Right ventricle myocardium inferior (tissue), 1 donor: Measurements from ENCODE around the gene SORCS3. TPM values are rescaled to one million over a fixed set of nuclear protein-coding genes. Genes with fewer than 3 reads are reported as not detected.

Experiments
- ATAC-seq: fragments of 200-7000 bp; cut with Tn5 transposase; one replicate; pipeline ENCODE4 v1.9.1; 2020; ENCODE audit warnings: mild to moderate bottlenecking, moderate library complexity
- DNase-seq: peaks from one replicate; pipeline ENCODE4 v3.0.0; 2021; ENCODE audit errors: missing footprints
- intact Hi-C: fragments of 100-400 bp; cut with DNase I; formaldehyde crosslinking; loops from one replicate; pipeline ENCODE4 v1.11.0; 2022
- total RNA-seq: library from RNA; stranded (reverse); fragmentation: NEBNext Ultra II Directional; extraction: Animal tissue kit (Norgen Biotek cat#: 25700); gene quantifications from one replicate; pipeline ENCODE4 v1.2.1, GENCODE V29; 2021
- donor health status: DM: no; HTN: yes; CAD: no; lungs with severe emphysema.

Gene SORCS3
- total RNA-seq, 1 donor from 2014 or later: 0.08 TPM

DNA sequence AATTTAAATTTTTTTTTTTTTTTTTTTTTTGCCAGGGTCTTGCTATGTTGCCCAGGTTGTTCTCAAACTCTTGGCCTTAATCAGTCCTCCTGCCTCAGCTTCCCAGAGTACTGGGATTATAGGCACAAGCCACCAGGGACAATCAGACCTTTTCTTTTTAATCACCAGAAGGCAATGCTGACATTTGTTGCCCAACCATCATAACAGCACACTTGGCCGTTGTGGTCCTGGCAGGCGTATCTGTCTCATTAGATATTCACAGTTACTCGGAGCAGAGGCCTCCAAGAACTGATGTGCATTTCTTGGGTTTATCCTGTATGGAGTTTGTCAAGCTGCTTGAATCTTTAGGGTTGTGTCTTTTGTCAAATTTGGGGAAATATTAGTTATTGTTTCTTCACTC is 100.0 kb downstream of the SORCS3 start:
- ATAC-seq (peak; percentile 42), DNase-seq (peak; percentile 59)
- intact Hi-C loops: no loop called here

- DNase-seq (no peak), ATAC-seq (no peak)
- intact Hi-C loops: no loop called here
These were observed 103.0 kb downstream of the SORCS3 start for GRCh38 chr10:104744052-104744451.

DNA sequence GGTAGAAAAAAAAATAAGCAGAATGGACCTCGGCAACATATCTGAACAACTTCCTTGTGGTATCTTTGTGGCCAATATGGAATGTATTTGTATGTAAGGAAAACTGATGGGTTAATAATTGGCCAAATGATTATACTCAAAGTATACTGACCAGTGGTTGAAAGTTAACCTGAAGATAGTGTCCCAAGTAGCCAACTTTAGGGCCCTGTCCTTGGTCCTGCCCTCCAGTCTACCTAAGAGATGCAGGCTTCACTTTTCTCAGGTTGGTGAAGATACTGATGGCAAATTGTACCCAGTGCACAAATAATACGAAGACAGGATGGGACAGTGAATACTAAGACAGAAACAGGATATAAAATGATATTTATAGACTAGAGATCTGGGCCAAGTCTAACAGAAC is 109.2 kb downstream of the SORCS3 start:
- DNase-seq (no peak), ATAC-seq (peak; percentile 20)
- intact Hi-C loops: no loop called here

DNA sequence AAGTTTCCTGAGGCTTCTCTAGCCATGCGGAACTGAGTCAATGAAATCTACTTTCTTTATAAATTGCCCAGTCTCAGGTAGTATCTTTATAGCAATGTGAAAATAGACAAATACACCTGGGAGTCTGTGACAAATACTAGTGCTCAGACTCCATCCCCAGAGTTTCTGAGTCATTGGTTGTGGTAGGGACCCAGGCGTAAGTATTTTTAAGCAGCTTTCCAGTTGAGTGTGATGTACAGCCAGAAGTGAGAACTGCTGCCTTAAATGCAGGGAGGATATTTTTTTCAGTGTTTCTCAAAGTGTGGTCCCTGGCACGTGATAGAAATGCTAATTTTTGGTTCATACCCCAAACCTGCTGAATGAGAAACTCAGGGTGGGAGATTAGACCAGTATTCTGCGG is 121.7 kb downstream of the SORCS3 start:
- intact Hi-C loops: no loop called here
- DNase-seq (no peak), ATAC-seq (no peak)

DNA sequence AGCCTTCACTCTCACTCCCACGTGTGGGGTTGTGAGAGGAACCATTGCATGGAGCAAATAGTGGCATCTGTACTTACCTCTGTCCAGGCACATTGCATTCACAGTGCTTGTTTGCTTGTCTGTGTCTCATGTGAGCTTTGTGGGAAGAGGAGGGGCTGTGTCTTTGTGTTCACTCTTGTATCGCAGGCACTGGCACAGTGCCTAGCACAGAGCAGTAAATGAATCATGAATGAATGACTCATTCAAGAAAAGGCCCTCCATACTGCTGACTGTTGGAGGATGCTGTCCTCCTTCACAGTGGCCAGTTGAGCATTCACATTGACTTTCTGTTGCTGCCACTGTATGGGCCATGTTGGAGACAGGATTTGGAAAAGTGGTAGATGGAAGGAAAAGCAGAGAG is 125.3 kb downstream of the SORCS3 start:
- no peak for DNase-seq
- intact Hi-C loops: no loop called here
- ATAC-seq: no peak

DNA sequence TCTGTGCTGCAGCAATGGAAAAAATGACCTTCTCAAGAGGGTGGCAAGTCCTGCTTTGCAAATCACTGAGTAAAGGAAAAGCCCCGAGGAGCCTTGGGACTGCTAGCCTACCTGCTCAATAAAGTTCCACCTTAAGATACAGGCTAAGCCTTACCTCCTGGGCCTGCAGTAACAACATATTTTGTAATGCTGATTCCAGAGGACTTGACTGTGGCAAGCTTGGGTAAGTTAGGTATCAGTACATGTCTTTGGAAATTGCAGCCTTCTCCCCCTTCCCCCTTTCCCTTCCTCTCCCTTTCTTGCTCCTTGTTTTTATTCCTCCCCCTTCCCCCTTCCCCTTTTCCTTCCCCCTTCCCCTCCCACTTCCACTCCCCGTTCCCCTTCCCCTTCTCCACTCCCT is 126.2 kb downstream of the SORCS3 start:
- intact Hi-C loops: no loop called here
- no peak for DNase-seq
- no peak for ATAC-seq

DNA sequence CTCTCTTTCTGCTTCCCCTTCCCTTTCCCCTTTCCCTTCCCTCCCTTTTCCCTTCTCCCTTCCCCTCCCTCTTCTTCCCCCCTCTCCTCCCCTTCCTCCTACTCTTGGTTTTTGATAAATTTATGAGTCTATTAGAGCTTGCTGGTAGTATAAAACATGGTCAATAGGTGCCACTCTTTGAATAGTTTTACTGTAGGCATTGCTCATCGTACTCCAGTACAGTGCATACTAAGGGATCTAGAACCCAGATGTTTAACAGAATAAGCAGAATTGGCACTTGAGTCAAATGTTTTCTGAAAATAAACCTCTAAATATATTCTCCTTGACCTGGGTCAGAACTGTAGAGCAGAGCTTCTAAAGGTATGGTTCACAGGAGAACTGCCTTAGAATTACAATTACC is 126.7 kb downstream of the SORCS3 start:
- intact Hi-C loops: no loop called here
- ATAC-seq (no peak), DNase-seq (no peak)

GRCh38 chr10:104773105-104773504 is 132.0 kb downstream of the SORCS3 start:
- intact Hi-C loops: no loop called here
- DNase-seq: no peak
- ATAC-seq: no peak

GRCh38 chr10:104774234-104774633 is 133.1 kb downstream of the SORCS3 start:
- ATAC-seq (no peak), DNase-seq (no peak)
- intact Hi-C loops: no loop called here

GRCh38 chr10:104777086-104777799 is 136.2 kb downstream of the SORCS3 start:
- DNase-seq: no peak
- no peak for ATAC-seq
- intact Hi-C loops: loop anchor here (2.0 kb wide), 1 partner anchor 126 kb away; no protein-coding TSS in a partner anchor

DNA sequence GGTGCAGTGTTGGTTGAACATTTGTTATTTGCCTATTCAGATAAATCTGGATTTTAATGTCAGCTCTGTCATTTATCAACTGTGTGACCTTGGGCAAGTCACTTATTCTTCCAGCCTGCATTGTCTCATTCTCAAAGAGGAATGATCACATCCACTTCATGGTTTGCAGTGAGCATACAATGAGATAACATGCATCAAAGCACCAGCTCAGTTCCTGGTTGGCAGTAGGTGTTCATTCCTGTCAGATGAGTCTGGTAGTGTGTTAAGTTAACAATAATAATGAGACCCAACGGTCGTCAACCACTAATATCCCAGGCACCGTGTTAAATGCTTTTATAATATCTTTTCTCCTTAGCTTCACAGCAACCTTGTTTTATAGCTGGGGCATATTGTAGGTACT is 137.3 kb downstream of the SORCS3 start:
- no peak for ATAC-seq
- intact Hi-C loops: no loop called here
- DNase-seq: no peak

DNA sequence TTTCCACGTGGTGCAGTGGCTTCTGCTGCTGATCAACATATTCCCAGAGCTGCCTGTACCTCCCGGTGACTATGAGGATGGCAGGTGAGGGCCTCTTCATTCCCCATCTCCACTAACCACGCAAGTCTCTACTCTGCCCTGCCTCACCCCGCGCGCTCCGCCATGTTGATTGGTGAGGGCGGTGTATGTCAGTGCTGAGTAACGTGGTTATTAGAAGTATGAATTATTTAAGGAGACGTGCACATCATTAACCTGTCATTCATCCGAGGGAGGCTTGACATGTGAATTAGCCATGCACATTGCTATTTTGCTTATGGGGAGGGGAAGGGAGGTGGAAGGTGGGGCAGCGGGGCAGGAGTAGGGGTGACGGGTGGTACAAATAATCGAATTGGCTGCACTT is 138.6 kb downstream of the SORCS3 start:
- intact Hi-C loops: no loop called here
- DNase-seq (no peak), ATAC-seq (no peak)

DNA sequence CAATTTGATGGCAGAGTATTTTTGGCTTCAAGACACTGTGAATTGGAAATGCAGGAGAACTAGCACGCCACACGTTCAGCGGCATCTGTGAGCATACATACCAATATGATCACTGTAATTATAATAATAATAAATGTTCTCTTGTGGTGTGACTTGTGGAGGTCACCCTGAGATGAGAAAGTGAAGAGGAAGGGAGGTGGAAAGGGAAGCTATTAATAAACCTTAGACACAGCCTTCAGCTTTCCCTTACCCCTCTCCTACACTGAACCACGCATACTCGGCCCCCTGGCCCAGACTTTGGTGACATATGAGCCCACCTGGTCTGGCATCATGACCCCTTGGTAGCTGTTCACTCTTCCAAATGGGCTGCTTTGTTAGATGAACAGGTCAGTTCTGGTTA is 139.1 kb downstream of the SORCS3 start:
- no peak for DNase-seq
- ATAC-seq: peak; percentile 44
- intact Hi-C loops: no loop called here

GRCh38 chr10:104780946-104781595 is 140.0 kb downstream of the SORCS3 start:
- intact Hi-C loops: no loop called here

DNA sequence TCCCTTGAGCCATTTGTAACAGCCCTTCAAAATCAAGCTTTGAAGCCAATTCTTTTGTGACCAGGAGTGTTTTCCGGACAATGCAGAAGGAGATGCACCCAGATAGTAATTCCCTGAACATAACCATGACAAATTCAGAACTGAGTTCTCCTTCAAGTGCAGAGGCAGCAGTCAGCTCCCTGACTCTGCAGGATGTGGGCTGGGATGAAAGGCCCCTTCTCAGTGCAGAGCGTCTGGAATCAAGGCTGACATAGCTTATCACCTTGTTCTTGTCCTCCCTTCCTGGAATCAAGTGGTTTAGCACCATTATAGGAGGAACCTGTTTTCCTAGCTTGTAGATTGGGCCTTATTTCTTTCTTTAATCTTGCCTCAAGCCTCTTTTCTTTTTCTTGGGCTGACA is 143.4 kb downstream of the SORCS3 start:
- ATAC-seq: no peak
- no peak for DNase-seq
- intact Hi-C loops: no loop called here

More at GRCh38 chr10:104780946-104781595, 140.0 kb downstream of the SORCS3 start:
- DNase-seq (no peak), ATAC-seq (no peak)

DNA sequence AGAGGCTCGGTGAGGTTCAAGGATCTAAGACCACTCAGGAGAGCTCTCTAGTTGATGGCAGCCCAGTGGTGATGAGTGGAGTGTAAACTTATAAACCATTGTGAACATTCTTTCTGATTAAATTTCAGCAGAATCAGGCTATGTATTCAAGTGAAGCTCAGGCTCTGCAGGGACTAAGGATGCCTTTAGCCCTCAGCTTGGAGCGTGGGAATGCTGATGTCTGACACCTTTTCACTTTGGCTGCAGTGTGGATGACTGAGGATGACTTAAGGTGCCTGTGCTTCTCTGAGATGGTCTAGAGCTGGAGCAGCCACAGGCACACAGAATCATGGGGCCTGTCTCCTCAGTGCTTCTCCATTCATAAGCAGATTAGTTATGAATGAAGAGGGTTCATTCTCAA is 150.4 kb downstream of the SORCS3 start:
- ATAC-seq: no peak
- intact Hi-C loops: no loop called here
- DNase-seq: no peak

- intact Hi-C loops: no loop called here
- ATAC-seq (no peak), DNase-seq (no peak)
These were observed 154.3 kb downstream of the SORCS3 start for GRCh38 chr10:104795411-104795810.

- DNase-seq: no peak
- no peak for ATAC-seq
- intact Hi-C loops: no loop called here
These were observed 155.7 kb downstream of the SORCS3 start for GRCh38 chr10:104796823-104797222.

DNA sequence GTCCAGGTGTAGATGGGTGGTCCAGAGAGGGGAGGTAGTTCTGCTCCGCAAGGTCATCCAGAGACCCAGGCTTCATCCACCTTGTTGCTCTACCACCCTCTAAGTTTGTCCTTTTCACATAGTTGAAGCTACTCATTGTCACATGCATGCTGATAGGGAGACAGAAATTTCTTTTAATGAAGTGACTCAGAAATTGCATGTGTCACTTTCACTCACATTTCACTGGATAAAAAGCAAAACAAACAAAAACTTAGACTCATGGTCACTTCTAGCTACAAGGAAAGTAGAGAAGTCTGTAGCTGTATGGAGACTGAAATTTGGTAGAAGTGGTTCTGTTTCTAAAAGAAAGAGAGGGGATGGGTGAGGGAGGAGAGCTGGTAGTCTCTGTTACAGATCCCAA is 161.9 kb downstream of the SORCS3 start:
- ATAC-seq: no peak
- DNase-seq: no peak
- intact Hi-C loops: no loop called here

GRCh38 chr10:104804880-104805279 is 163.8 kb downstream of the SORCS3 start:
- ATAC-seq: no peak
- no peak for DNase-seq
- intact Hi-C loops: no loop called here

DNA sequence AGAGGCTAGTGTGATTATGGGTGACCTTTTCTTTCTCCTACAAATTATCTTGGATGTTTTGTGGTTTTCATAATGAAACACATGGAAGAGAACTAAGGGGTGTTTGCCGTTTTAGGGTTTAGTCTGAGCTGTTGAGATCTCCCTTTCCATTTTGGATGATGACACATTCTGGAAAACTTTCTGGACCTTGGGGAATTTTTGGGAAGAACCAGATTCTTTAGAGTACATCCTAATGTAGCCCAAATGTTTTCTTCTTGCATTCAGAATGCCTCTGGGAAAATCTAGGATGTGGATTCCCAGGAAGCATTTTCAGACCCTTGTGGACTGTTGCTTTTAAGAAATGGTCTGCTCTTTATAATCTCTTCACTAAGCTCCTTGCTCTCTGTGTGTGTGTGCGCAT is 165.7 kb downstream of the SORCS3 start:
- ATAC-seq (no peak), DNase-seq (no peak)
- intact Hi-C loops: no loop called here
